Ishikawa (cell line): ENCODE results near the gene ING3.

Experiments used
- CEBPB ChIP-seq: IDR thresholded peaks from 2 replicates; pipeline ENCODE4 v1.6.1; 2012
- CREB1 ChIP-seq: IDR thresholded peaks from 2 replicates; pipeline ENCODE4 v1.6.1; 2012; ENCODE audit warnings: low read depth
- EGR1 ChIP-seq: IDR thresholded peaks from 2 replicates; pipeline ENCODE4 v1.6.1; 2012
- EP300 ChIP-seq: IDR thresholded peaks from 2 replicates; pipeline ENCODE4 v1.6.1; 2012; ENCODE audit warnings: borderline replicate concordance
- FOXM1 ChIP-seq: IDR thresholded peaks from 2 replicates; pipeline ENCODE4 v1.6.1; 2012; ENCODE audit warnings: low read depth, borderline replicate concordance
- MAX ChIP-seq: IDR thresholded peaks from 2 replicates; pipeline ENCODE4 v1.6.1; 2012
- NFIC ChIP-seq: IDR thresholded peaks from 2 replicates; pipeline ENCODE4 v1.6.1; 2012
- RAD21 ChIP-seq: IDR thresholded peaks from 2 replicates; pipeline ENCODE4 v1.6.1; 2012; ENCODE audit warnings: low read depth
- REST ChIP-seq: IDR thresholded peaks from 2 replicates; pipeline ENCODE4 v1.6.1; 2012; ENCODE audit warnings: low read depth, mild to moderate bottlenecking
- TAF1 ChIP-seq: IDR thresholded peaks from 2 replicates; pipeline ENCODE4 v1.6.1; 2012; ENCODE audit warnings: low read depth, mild to moderate bottlenecking
- TCF12 ChIP-seq: IDR thresholded peaks from 2 replicates; pipeline ENCODE4 v1.6.1; 2012; ENCODE audit warnings: low read depth
- TEAD4 ChIP-seq: IDR thresholded peaks from 2 replicates; pipeline ENCODE4 v1.6.1; 2012
- USF1 ChIP-seq: IDR thresholded peaks from 2 replicates; pipeline ENCODE4 v1.6.1; 2012
- YY1 ChIP-seq: IDR thresholded peaks from 2 replicates; pipeline ENCODE4 v1.6.1; 2012; ENCODE audit warnings: low read depth
- ZBTB7A ChIP-seq: IDR thresholded peaks from 2 replicates; pipeline ENCODE4 v1.6.1; 2012; ENCODE audit warnings: low read depth

Gene ING3

GRCh38 chr7:120995654-120996053 lies 45.1 kb downstream of the ING3 start:
- TF ChIP-seq EP300: no peak
- no peak for TF ChIP-seq REST
- TF ChIP-seq EGR1: no peak
- TF ChIP-seq MAX: no peak
- TF ChIP-seq TCF12: no peak
- no peak for TF ChIP-seq NFIC
- TF ChIP-seq CREB1: no peak
- no peak for TF ChIP-seq CEBPB
- TF ChIP-seq USF1: no peak
- TF ChIP-seq RAD21: no peak
- TF ChIP-seq ZBTB7A: no peak
- no peak for TF ChIP-seq TAF1
- no peak for TF ChIP-seq TEAD4
- no peak for TF ChIP-seq YY1
- no peak for TF ChIP-seq FOXM1

GRCh38 chr7:120996333-120996987 lies 45.9 kb downstream of the ING3 start:
- TF ChIP-seq NFIC (peak; percentile 34; the same call in 1 of the 2 replicates), TCF12 (no peak)

- TF ChIP-seq REST (no peak), ZBTB7A (no peak), EP300 (no peak), EGR1 (no peak), FOXM1 (no peak), CEBPB (no peak), RAD21 (no peak), YY1 (no peak), TCF12 (no peak), NFIC (no peak)
Measured at GRCh38 chr7:120996988-120997345, 46.4 kb downstream of the ING3 start.

- TF ChIP-seq MAX: no peak
Measured at GRCh38 chr7:120997882-120998474, 47.4 kb downstream of the ING3 start.

GRCh38 chr7:120998520-120998919 lies 47.9 kb downstream of the ING3 start:
- TF ChIP-seq FOXM1 (no peak), RAD21 (no peak)

GRCh38 chr7:120998996-120999565 lies 48.5 kb downstream of the ING3 start:
- TF ChIP-seq RAD21 (no peak), TEAD4 (no peak), NFIC (no peak), YY1 (no peak), CEBPB (no peak), EP300 (no peak), TCF12 (no peak), ZBTB7A (no peak), USF1 (no peak), REST (no peak), FOXM1 (no peak)
